Activated T-helper 1 cell treated with Interleukin-2 at 50 U/mL for 16 hours (primary cell): ENCODE measurements around the gene EIF4G3.
"Not testable (repeated sequence)": the region's sequence is repeated elsewhere in the genome, so short reads cannot be mapped to it uniquely, and the experiment has no call there.

Experiments
- DNase-seq: peaks from one replicate; pipeline ENCODE4 v3.0.0-alpha.2; 2020; ENCODE audit warnings: low read depth

EIF4G3 gene

DNA sequence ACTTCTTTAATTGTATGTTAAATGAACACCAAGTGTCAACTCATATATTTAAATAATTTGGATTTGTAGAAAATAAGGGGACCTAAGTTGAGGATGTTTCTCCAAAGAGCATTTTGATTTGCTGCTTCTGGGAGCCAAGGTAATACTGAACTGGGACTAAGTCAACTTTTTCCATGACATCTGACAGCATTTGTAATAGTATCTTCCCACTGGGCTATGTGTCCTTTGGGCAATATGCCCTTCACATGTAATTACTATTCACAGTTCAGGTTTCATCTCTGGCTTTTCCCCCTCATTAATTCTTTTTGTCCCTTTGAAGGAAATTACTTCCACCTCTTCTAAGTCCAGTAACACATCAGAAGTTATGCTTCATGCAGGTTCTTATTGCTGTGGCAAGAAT, 352.9 kb downstream of the EIF4G3 start:
- no peak for DNase-seq

DNA sequence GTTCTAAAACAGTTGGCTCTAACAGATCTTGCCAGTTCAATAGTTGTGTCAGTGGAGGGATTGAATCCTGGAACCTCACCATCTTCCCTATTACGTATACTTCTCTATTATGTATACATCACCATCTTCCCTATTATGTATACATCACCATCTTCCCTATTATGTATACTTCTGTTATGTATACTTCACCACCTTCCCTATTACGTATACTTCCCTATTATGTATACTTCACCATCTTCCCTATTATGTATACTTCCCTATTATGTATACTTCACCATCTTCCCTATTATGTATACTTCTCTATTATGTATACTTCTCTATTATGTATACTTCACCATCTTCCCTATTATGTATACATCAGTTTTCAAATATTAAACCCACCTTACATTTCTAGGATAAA, 355.2 kb downstream of the EIF4G3 start:
- no peak for DNase-seq

DNA sequence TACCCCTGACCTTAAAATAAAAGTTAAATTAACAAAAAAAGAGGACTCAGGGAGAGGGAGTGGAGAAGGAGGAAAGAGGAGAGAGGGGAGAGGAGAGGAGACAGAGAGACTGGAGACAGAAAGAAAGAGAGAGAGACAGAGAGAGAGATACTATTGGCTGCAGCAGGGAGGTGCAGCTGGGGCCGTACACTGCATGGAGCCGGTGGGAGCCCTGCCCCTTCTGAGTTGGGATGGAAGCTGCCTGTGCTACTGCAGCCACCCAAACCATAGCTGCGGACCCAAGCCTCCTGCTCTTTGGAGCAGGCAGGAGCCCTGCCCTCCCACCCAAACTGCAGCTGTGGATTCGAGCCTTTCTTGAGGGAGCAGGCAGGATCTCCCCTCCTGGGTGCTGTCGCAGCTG, 356.9 kb downstream of the EIF4G3 start:
- DNase-seq = no peak

DNA sequence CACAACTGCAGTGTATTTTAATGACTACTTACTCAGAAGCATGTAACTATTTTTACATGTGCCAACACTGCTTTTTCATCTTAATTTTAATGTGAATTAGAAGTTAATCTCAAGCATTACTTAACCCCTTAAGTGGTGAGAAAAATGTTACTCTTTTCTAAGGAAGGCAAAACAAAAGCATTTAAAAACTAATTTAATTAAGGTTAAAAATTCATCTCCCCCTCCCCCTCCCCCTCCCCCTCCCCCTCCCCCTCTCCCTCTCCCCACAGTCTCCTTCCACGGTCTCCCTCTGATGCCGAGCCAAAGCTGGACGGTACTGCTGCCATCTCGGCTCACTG, 362.2 kb downstream of the EIF4G3 start:
- no peak for DNase-seq

DNA sequence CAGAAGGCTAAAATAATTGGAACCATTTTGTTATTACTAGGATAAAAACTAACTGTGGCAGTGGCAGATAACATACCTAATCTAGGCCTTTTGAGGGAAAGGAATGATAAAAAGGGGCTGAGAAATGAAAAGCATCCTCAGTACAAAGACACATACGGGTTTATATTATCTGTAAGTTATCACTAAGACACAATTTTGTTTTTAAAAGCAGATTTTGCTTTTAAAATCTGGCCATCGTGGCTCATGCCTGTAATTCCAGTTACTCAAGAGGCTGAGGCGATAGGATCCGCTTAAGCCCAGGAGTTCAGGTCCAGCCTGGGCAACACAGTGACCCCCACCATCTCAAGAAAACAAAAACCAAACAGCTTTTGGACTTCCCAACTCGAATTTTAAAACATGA, 364.8 kb downstream of the EIF4G3 start:
- no peak for DNase-seq

DNA sequence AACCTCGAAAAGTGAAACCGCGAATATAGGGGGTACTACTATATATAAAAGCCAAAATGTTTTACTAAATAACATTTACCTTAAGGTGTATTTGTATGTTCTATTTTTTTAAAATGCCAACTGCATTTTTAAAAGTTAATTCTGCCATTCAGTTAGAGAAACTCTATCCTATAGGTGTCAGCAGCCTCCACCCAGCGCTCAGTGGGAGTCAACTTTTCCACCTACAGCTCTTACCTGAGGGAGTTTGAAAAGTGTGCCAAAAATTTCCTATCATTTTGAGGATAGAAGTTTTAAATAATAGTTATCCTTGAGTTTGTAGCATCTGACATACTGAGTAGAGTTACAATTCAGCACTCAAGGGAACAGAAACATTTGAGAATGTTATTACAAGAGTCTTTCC, 383.5 kb downstream of the EIF4G3 start:
- DNase-seq = no peak

DNA sequence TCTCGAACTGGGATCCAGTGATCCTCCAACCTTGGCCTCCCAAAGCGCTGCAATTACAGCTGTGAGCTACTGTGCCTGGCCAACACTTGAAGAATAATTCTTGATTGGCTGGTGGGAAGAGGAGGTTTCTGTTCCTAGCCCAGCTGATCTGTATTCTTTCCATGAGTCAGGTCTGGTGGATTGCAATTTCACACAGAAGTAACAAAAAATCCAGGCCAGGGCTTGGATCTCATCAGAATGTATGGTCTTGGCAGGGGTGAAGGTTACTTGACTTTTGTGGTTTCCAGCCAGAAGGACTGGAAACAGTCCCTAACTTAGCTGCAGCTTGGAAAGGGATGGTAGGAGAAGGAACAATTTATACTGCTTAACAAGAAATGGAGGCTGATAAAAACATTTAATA, 384.5 kb downstream of the EIF4G3 start:
- DNase-seq = no peak

DNA sequence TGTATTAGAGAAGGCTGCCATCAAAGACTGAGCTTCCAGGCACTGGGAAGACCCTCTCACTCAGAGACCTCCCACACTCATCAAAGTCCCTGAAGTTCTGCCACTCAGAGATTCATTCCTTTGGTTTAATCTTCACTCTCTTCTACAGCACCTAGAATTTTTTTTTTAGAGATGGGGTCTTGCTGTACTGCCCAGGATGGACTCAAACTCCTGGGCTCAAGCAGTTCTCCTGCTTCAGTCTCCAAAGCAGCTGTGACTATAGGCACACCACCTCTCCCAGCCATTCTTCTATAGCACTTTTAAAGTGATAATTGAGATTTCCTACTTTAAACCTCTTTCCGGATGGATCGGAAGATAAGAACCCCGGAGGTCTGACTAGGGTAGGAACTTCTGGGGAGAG, 385.9 kb downstream of the EIF4G3 start:
- DNase-seq = no peak

DNA sequence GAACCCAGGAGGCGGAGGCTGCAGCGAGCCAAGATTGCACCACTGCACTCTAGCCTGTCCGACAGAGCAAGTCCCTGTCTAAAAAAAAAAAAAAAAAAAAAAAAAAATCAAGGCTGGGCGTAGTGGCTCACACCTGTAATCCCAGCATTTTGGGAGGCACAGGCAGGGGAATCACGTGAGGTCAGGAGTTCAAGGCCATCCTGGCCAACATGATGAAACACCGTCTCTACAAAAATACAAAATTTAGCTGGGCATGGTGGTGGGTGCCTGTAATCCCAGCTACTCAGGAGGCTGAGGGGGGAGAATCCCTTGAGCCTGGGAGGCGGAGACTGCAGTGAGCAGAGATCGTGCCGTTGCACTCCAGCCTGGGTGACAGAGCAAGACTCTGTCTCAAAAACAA, 387.1 kb downstream of the EIF4G3 start:
- not testable (repeated sequence) for DNase-seq

DNA sequence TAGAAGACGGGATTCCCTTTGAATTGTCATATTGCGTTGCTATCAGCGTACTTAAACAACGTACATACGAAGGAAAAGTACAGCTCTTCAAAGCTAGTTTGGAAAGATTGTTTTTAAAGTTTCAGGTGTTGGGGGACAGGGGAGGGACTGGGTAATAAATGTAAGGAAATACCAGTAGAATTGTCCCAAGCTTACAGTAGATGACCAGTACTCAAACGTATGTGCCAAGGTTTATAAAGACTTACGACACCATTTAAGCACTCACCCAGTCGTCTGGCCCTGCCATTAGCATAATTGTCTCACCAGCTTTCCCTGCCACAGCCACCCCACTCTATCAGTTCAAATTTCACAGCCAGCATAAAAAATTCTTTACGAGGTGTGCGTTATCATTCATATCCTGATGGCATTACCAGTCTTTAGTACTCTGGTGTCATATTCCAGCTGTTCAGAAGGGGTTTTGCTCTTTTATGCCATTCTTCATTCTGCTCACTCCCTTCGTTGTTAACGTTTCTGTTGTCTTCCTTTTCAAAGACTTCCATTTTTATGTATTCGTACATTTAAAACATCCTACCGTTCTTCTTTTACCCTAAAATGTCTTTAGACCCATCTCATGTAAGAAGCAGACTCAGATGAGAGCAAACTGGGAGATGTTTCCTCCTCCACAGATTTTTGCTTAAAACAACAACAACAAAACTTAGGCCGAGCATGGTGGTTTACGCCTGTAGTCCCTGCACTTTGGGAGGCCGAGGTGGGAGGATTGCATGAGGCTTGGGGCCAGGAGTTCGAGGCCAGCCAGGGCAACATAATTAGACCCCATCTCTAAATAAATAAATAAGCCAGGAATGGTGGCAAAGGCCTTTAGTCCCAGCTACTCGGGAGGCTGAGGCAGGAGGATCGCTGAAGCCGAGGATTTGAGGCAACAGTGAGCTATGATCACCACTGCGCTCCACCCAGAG, 388.6 kb downstream of the EIF4G3 start:
- DNase-seq = no peak

DNA sequence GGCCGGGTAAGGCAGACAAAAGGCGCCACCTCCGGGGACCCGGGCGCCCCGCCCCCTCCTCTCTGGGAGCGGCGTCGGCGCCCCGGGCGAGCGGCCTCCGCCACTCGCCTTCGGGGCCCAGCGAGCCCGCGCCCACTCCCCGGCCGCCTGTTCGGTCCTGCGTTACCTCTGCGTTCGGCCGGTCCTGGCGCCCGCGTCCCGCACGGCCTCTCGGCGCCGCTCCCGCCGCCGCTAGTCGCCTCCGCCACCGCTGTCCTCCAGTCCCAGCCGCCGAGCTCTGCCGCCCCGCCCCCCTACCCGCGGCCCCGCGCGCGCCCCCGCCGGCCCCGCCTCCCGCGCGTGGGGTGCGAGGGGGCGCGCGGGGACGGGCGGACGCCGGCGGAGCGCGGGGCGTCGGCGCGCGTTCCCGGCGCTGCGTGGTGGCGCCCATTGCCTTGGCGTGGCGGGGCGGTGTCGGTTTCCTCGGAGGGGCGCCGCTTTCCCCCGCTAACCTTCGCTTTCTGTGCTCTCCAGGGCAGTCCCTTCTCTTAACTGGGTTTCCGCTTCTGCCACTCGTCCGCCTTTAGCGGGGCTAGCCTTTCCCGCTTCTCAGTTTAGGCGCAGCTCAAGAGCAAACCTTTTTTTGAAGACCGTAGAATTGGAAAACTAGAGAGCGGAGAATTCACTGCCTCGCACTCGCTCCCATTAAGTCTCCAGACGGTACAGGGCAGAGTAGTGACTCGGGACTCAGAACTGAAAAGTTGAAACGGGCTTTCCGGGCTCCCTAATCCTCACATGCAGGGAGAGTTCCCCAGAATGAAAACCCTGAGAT, 389.5 kb downstream of the EIF4G3 start, which contains the start of gene HP1BP3:
HP1BP3 (minus strand) TSS at position 279 of the 811 bp plus-strand sequence. CDS start 6,867 bp downstream, outside the sequence.
- peak; percentile 85 for DNase-seq

DNA sequence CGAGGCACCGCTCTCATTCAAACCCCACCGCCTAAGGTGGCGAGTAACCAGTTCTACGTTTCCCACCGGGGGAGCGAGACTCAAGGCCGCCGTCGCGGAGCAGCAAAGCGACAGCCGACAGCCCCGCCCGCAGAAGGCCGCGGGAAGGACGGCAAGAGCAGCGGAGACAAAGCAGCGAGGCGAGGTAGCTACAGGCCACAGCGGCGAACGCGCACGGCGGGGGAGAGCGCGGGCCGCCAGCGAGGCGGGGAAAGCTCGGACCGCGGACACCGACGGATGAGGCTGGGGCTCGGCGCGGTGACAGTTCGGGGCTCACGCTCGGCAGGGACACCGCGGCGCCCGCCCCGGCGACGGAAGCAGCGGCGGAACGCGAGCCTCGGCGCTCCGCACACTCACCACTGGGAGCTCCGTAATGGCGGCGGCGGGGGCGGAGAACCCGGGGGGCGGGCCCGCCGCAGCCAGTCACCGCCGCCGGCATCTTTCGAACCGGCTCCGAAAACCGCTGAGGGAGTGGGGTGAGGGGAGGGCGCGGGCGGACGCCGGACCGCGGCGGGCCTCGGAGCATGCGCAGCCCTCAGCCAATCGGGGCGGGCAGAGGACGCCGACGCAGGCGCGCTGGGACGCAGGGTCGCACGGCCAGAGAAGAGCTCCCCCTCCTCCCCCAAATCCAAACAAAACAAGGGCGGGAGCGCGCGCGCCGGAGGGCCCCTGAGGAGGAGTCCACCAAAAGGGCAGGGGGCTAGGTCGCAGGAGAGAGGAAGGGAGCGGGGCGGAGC, 390.3 kb downstream of the EIF4G3 start:
- peak; percentile 96 for DNase-seq

DNA sequence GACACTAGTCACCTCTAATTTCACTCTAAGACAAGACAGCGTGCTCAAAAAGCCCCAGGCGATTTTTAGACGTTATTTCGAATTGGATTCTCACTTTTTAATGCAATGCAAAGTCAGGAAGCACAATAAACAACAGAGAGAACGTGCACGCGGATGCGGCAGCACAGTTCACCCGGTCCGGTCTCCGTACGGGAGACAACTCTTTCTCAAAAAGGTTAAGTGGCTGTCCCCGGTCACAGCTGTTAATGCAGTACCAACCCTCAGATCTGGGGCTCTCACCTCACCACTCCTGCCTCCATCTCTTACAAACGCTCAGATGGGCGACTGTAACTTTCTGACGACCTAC, 390.8 kb downstream of the EIF4G3 start:
- peak; percentile 2 for DNase-seq

DNA sequence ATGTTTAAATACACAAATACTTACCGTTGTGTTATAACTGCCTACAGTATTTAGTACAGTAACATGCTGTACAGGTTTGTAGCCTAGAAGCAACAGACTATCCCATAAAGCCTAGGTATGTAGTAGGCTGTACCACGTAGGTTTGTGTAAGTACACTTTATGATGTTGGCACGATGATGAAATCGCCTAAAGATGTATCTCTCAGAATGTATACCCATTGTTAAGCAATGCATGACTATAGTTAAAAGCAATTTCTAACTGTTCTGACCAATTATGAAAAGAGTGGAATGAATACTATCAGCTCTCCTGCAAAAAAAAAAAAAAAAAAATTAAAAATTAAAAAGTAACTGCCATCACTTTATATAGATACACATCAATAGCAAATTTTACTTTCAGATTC, 401.0 kb downstream of the EIF4G3 start:
- DNase-seq = no peak

DNA sequence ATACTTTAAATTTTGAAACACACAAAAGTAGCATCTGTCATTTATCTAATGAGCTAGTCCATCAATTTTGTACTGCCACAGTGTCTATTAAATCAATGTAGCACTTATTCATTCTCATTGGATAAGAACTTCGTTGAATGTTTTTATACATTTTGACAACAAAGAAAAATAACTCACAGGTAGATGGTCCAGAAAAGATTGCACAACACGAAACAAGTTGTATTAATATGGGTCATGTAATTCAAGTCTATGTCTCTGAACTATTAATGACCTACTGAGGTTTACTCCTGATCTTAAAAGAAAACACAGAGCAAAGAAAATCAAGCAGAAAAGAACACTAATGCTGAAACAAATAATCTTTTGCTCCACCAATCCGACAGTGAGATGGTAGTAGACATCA, 404.9 kb downstream of the EIF4G3 start:
- no peak for DNase-seq

DNA sequence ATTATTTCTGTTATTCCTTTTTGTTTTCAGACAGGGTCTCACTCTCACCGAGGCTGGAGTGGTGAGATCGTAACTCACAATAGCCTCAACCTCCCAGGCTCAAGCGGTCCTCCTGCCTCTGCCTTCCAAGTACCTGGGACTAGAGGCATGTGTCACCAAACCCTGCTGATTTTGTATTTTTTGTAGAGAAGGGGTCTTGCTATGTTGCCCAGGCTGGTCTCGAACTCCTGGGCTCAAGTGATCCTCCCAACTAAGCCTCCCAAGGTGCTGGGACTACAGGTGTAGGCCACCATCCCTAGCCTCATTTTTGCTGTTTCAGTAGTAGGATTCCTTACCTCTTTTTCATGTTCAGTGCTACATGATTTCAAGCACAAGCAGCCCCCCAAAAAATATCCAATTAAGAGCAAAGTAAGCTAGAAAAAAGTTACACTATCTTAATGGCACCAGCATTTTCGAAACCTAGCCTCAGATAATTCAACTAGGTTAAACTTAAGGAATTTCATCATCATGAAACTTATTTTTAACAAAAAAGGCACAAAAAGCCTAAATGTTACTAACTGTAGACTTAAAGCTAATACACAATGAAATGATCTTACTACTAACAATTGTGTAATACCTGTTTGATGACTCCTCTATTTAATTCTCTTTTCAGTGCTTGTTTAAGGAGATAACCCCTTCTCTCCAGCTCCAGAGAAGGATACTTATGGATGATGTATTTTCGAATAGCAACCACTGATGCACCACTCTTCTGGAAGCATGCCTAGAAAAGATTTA, 406.2 kb downstream of the EIF4G3 start:
- no peak for DNase-seq

DNA sequence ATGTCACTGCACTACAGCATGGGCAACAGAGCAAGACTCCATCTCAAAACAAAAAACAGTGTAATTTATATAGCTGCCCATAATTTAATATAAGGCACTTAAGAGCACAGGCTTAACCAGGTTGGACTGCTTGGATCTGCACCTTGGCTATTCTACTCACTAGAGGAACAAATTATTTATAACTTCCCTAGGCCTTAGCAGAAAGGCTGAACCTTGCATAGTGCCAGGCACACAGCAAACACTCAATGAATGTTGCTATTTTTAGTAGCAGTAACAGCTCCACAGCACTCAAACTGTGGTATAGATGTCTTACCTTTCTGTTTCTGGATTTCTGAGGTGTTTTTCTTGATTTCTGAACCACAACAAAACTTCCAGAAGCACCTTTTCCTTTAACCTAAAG, 409.4 kb downstream of the EIF4G3 start:
- no peak for DNase-seq

DNA sequence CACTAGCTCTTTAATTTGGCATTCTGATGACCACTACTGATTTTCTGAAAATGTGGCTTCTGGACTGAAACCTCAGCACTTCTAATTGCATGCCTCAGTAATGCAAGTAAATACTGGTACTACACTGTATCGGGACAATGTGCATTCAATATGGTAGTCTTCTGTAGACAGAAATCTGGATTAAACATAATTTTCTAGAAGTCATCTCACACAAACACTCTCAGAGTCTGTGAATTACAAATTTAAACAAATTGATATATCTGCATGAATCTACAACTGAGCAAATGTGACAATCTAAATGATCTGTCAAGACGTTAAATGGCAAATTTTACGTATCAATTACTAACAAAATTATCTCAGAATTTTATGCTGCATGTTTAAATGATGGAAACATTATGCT, 413.3 kb downstream of the EIF4G3 start:
- DNase-seq = no peak

DNA sequence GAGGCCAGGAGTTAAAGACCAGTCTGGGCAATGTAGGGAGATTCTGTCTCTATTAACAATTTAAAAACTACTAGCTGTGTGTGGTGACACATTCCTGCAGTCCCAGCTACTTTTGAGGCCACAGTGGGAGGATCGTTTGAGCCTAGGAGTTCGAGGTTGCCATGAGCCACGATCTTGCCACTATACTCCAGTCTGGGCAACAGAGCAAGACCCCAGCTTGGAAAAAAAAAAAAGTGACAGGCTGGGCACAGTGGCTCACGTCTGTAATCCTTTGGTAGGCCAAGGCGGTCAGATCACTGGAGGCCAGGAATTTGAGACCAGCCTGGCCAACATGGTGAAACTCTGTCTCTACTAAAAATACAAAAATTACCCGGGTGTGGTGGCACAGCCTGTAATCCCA, 416.4 kb downstream of the EIF4G3 start:
- DNase-seq = no peak
